ENCODE measurements around the gene BTBD16.

GRCh38 chr10:122285506-122286444, 14.7 kb downstream of the BTBD16 start:
- TF ChIP-seq CTCF (IDR thresholded peaks at IDR 0.05) (no peak), POLR2AphosphoS5 (IDR thresholded peaks at IDR 0.05) (no peak)

Measured in prostate gland (tissue), 2 donors.